Occipital lobe (tissue), 2 donors: ENCODE results near the gene PRKAG2. TPM values are rescaled to one million over a fixed set of nuclear protein-coding genes. Genes with fewer than 3 reads are reported as not detected.

Experiments
- DNase-seq: peaks from one replicate; lab custom pipeline; 2025; lab: John Stamatoyannopoulos, UW
- total RNA-seq: library from RNA; depleted of rRNA; stranded (reverse); fragments of >200 nt; gene quantifications from one replicate; pipeline ENCODE4 v1.2.3, GENCODE V29; 2014

The PRKAG2 gene
- total RNA-seq, 1 donor from 2014 or later: 32.9 TPM

DNA sequence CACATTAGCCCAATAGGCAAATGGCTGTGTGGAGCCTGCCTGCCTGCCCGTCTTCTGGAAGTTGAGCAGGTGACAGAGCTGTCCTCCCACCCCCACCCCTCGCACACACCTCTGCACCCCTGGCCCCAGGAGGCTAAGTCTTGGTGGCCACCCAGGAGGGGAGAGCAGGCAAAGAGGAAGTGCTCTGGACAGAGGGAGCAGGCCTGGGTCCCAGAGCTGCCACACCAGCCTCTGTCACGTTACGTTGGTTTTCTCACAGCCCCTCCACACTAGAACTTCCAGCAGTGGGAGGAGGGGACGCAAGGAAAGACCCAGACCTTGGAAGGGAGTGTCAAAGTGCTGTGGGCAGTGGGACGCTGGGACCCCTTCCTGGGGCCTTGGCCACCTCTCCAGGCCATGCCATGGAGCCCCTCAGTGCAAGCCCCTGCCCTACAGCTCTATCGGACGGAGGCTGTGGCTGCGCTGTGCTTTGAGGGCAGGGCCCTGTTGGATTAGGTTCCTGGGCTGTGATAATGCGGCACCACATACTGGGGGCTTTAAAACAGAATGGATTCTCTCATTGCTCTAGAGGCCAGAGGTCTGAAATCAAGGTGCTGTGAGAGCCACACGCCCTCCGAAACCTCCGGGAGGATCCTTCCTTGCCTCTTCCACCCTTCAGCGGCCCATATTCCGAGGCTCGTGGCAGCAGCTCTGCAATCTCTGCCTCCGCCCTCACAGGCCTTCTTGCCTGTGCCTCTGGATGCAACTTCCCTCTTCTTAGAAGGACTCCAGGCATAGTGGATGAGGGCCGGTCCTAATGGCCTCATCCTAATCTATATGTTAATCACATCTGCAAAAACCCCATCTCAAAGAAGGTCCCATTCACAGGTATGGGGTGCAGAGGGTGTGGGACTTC lies 9.9 kb downstream of the PRKAG2 start:
- no peak for DNase-seq

DNA sequence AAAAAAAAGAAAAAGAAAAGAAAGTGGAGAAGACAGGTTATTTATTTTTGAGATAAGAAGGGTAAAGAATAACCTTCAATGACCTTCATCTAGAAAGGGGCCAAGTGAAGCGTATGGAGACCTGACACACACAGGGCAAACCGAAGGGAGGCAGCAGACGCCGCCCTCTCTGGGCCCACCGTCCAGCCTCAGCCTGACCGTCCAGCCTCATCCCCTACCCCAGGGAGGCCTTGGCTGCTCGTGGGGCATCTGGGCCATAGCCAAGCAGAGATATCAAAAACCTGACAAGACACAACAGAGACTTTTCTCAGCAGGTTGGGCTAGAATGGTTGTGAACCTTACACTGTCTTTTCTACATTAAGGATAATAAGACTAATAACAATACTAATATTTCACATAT lies 10.9 kb downstream of the PRKAG2 start:
- DNase-seq: no peak

DNA sequence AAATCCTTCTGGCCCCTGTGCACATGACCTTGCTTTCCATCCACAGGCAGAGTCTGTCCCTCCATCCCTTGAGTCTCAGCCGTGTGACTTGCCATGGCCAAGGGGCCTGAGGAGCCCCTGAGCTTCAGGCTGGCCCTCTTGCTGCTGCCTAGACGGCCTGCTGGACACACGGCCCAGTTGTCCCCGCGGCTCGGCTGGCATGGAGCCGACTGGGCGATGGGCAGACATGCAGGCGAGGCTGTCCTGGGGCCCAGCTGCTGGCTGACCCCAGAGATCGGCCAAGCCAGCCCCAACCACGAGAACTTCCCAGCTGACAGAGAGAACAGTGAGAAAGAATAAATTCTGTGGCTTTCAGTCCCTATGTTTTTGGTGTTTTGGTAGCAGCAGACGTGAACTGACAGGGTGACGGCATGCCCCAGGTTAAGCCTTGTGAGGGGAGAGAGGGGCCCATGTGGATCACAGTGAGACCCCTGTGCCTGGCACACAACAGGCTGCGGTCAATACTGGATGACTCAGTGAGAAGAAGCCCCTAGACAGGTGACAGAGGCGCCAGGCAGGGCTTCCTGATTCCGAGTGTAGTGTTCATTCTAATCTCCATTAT lies 11.7 kb downstream of the PRKAG2 start:
- DNase-seq: no peak

DNA sequence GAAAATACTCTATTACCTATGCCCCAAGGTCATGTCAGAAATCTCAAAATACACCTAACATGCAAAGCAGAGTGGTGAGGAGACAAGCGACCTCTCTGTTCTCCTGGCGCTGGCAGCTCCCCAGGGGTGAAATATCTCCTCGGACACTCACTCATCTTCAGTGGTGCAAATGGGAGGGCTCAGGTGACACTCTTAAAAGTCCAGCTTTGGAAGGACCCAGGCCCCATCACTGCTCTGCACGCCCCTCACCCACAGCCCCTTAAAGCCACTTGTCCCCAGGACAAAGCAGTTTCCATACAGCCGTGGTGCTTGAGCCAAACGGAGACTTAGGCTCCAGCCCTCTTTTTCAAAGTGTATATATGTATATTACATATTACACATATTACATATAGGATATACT lies 12.4 kb downstream of the PRKAG2 start:
- DNase-seq: no peak

DNA sequence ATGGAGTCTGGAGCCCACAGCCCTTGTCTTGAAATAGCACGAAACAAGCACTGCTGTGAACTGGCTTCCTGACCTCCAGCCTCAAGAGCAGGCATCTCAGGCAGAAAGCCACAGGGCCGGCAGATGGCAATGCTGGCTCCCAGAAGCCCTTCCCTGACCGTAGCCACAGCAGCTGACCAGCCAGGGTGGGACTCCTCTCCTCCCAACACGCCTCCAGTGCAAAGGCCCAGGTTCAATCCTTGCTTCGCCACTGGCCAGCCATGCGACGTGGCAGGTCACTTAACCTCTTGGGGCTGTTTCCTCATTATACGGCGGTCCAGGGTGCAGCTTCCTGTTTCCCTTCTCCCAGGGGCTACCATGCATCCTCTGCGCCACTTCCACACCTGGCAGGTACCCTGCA lies 12.8 kb downstream of the PRKAG2 start:
- no peak for DNase-seq

DNA sequence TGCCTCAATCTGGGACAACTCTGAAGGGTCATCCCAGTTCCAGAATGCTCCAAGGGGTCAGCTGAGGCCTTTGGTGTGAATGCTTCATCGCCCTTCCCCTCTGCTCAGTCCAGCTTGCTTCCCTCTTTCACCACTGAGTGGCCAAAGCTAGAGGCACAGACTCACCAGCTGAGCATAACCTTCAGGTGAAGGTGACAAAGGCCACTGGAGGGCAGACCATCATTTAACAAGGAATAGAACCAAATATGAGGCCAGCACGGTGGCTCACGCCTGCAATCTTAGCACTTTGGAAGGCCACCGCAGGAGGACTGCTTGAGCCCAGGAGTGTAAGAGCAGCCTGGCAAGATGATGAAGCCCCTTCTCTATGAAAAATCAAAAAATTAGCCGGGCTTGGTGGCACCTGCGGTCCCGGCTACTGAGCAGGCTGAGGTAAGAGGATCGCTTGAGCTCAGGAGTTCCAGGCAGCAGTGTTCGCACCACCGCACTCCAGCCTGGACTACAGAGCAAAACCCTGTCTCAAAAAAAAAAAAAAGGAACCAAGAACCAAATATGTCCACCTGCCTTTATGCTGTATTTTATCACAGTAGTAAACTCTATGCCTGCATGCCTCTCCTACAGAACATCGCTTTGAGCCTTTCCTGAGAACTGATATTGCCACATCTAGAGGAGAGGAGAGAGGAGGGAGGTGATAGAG lies 13.4 kb downstream of the PRKAG2 start:
- no peak for DNase-seq

DNA sequence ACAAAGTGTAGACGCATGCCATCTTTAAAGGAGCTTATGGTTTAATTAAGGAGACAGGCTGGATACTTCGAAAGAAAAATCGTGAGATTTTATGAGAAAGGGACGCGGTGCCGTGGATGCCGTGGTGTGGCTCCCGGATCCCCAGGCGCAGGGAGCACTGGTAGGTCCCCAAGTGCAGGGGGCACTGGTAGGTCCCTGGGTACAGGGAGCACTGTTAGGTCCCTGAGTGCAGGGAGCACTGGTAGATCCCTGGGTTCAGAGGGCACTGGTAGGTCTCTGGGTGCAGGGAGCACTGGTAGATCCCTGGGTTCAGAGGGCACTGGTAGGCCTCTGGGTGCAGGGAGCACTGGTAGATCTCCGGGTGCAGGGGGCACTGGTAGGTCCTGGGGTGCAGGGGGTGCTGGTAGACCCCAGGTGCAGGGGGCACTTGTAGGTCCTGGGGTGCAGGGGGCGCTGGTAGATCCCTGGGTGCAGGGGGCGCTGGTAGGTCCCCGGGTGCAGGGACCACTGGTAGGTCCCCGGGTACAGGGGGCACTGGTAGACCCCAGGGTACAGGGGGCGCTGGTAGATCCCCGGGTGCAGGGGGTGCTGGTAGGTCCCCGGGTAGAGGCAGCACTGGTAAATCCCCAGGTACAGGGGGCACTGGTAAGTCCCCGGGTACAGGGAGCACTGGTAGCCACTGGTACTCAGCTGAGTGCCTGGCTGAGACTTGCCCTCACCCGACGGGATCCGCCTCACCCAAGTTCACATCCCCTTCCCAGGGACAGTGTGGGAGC lies 14.1 kb downstream of the PRKAG2 start:
- no peak for DNase-seq

DNA sequence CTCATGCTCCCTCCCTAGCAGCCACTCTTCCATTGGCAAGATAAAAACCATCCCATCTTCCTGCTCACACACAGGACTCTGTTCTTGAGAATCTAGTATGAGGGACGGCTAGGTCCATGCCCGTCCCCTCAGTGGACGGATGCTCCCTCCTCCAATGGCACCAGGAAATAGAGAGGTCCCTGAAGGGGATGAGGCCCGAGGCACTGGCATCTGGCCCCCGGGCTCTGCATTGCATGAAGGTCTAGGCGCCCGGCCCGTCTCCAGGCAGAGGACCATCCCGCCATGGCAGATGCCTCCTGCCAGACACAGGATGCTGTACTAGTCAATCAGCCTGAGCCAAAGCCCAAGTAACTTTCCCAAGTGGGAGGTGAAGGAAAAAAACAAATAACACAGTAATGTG lies 15.0 kb downstream of the PRKAG2 start:
- DNase-seq: no peak

DNA sequence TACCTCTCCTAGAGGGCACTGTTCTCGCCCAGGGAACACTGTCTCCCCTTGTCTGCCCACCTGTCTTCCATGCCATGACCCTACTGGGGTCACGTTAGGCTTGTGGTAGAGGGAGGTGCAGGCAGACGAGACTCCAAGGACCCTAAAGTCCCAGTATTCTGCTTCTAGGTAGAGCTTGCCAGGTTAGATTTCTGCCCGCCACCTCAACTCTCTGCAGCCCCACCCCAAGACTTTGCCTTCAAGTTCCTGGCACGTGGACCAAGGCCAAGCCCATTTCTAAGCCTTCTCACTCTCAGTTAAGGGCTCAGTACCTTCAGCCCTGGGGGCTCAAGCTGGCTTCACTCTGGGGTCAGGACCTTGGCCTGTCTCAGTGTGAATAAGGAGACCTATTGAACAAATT lies 16.1 kb downstream of the PRKAG2 start:
- DNase-seq: no peak

DNA sequence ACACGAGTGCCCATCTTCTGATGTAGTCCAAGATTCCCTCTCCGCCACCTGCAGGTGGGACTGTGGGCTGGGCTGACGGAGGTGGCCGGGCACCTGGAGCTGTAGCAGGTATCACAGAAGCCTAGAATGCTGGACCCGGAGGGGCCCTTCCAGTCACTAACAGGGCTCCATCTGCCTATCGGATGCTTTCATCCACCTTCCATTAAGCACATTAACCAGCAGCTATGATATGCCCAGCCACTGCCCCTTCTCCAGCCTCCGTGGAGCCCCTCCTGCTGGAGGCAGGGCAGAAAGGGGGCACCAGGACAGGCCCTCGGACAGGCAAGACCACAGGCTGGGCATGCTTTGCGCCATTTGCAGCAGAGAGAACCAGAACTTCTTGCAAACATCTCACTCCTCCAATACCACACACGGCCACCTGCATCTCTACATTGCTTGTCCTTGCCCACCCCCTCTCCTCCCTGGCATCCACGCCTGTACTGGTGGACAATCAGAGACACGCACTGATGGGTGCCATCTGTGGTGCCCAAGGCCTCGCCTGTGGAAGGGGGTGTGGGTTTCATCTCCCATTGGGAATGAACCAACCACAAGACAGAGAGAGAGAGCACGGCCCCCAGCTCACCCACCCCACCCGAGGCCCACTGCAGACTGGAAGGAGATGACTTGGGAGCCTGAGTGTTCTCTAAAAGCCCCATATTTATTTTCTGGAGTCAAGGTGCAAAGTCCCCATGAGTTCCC lies 16.8 kb downstream of the PRKAG2 start:
- no peak for DNase-seq

DNA sequence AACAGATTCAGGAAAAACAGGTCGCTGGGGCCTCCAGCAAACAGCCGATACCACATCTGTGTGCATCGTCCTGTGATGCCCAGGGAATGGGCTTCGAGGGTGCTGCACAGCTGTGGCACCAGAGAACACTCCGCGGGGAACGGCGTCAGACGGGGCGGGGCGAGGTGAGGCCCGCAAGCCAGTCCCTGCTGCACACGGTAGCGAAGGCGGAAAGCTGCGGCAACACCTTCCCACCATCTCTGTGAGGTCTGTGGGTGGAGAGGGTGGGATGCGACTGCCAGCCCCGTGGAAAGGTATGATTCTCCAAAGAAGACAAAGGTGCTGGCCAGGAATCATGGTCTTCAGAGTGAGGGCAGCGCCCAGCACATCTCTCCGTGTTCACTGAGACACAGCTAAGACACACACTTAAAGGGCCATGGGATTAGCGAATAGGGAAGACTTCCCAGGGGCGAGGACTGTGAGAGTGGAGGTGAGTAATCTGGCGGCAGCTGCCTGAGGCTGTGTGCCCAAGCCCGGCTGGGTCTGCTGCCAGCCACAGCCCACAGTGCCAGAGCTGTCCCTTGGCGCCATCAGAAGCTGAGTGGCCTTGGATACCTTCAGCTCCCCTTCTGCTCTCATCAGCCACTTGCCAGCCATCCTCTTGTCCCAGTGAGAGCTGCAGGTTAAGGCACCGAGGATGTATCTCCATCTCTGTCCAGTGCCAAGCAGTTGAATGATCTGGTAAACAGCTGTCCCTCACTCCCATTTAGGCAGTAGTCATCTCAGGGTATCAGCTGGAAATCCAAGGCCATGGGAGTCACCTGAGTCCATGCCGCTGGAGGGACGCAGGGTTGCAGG lies 17.6 kb downstream of the PRKAG2 start:
- peak; percentile 63 for DNase-seq

DNA sequence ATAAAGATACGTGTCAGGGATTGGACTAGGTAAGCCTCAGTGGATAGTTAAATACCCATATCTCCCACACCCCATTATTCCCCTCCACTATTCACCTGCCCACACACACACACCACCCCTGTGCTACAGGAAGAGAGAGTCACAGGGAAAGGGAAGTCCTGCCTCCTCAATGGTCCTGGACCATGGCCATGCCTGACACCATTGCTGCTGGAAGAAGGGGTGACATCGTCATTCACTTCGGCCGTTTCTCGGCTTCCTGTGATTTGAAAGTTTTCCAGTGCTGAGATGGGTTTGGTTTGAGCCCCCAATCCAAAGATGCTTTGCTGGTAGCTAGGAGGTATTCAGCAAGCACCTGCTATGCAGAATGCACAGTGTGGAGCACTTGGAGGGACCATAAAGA lies 18.5 kb downstream of the PRKAG2 start:
- no peak for DNase-seq

DNA sequence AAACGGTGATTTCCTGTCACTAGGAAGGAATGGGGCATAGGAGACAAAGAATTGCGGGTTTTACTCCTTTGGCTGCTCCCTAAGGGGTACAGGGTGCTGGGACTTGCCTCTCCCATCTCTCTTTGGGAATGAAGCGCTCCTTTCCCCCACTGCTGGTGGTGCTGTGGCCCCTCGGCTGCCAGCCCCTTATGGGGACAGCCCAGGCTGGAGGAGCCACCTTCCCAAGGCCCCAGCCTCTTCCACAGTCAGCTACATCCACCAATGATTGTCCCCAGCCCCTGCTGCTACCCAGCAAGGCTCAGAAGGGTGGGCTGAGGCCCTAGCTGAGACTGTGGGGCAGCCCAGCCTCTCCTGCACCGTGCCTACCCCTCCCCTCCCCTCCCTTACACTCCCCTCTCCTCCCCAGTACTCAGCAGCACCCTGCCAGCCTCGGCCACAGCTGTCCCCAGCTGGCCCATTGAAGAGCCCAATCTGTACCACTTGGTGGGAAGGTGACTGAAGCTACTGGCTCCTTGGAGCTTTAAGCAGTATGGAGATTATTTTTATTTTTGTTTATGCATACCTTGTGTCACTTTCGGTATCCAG lies 19.0 kb downstream of the PRKAG2 start:
- DNase-seq: no peak

DNA sequence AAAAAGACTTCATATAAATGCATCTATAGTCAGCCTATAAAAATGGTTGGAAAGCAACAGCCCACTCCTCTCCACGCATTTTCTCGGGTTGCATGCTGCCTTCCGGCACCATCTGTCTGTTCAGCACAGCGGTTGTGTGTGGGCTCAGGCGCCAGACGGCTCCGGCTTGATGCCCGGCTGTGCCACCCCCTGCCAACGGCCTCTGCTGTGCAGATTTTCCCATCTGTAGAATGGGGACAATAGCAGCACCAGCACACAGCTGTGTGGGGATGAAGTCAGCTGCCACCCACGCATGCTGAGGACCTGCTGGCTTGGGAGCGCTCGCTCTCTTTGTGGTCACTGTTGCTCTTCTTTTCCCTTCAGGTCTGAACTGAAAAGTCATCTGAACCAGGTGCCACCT lies 19.5 kb downstream of the PRKAG2 start:
- peak; percentile 45 for DNase-seq

DNA sequence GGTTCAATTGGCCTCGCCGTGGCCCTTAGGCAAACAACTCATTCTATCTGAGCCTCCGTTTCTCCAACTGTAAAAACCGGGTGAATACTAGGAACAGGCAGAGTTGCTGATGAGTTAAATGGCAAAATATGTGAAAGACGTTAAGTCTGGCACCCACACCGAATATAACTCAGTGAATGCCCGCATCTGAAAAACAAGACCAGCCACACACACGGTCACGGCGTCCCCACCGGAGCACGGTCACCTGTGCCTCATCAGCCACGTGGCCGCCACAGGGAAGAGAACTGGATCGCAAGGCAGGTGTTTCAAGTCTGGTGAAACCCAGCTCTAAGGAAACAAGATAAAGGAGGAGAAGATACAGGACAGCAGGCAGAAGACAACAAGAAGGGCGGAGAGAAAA lies 20.4 kb downstream of the PRKAG2 start:
- no peak for DNase-seq

DNA sequence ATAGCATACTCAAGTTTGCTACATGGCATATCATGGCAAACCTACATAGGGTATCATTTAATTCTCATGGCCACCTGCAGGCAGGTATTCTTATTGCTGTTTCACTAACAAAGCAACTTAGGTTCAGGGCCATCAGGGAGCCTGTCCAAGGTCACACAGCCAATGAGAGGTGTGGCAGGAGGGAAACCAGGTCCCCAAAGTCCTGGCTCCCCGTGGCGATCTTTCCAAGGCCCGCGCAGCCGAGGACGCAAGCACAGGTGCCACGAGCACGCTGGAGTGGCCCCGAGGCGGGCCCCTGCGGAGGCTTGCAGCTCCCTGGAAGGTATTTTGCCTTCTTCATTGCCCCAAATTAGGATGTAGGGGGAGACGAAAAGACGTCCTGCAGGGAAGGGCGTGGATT lies 20.8 kb downstream of the PRKAG2 start:
- DNase-seq: no peak

DNA sequence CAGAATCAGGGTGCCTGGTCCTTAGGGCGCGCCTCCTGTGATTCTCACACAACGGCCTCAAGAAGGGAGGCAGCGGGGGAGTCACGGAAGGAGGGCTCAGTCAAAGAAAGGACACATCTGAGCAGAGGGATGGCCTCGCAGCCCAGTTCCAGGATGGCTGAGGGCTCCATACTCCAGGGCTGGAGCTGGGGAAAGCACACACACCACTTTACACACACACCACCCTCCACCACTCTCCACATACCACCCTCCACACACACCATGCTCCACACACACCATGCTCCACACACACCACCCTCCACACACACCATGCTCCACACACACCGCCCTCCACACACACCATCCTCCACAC lies 22.2 kb downstream of the PRKAG2 start:
- no peak for DNase-seq

DNA sequence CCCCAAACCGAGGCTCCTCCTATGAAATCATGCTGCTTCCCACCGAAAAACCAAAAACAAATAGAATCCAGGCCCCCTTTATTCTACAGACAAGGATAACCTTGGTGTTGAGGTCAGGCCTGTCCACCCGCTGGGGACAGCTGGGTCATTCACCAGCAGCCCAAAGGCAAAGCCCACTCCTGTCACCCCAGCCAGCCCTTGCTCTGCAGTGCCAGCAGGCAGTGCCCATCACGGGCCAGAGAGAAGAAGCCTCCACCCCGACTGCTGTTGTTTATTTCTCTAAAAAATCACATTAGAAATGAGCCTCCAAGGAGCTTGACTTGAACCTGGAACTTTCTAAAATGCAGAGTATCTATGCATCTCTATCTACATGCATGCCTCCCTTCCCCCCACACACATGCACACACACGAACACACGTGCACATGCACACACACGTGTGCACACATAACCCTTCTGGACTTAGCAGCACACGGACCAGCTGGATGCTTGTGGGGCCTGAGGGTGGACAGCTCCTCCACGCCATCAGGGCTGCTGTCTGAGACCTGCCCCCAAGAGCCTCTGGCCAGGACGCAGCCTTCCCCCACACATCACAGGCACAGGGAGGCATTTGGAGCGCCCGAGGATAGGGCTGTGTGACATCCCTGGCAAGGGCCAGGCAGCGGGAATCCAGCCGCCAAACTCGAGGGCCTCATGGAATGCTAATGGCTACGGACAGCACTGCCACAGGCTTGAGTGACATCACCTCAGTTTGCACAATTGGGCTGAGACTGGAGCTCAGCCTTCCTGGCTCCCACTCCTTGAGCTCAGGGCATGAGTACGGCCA lies 22.8 kb downstream of the PRKAG2 start:
- no peak for DNase-seq
